Measurements from ENCODE around the gene STAG1. TPM values are rescaled to one million over a fixed set of nuclear protein-coding genes. Genes with fewer than 3 reads are reported as not detected.
A peak's percentile ranks its signal among the peaks of the same experiment; 100 is the strongest.

STAG1 gene
- total RNA-seq, 1 experiment from 2014 or later: 31.9 TPM

DNA sequence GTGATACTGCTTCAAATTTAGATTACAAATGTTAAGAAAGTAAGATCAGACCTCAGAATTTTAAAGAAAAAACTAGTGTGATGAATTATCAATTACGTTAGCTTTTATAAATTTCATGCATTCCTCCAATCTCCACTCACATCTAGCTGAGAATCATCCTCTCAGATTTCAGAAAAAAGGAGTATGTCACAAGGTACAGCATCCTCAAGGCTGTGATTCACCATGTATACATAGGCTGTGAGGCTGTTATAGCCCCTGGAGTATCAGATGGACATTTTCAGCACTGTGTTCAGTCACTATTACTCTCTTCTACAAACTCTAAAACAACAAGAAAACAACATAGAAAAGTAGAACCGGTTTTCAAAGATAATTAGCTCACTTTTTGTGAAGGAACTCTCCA is 287.7 kb downstream of the STAG1 start:
- DNase-seq (ENCODE audit: low read depth in 1 of 2, low spot score in 2 of 2): no peak
- no peaks in the 10 kb centered on the region for H3K9me3 ChIP-seq (replicated peaks)
- H3K27ac ChIP-seq: no peak overlapping the region
- H3K27me3 ChIP-seq (replicated peaks): no peaks in the 10 kb centered on the region
- H3K36me3 ChIP-seq: peaks cover 12% of the 10 kb centered on the region
- peaks cover 9% of the 10 kb centered on the region for H3K4me1 ChIP-seq (replicated peaks)
- no peak overlapping the region for H3K4me3 ChIP-seq

DNA sequence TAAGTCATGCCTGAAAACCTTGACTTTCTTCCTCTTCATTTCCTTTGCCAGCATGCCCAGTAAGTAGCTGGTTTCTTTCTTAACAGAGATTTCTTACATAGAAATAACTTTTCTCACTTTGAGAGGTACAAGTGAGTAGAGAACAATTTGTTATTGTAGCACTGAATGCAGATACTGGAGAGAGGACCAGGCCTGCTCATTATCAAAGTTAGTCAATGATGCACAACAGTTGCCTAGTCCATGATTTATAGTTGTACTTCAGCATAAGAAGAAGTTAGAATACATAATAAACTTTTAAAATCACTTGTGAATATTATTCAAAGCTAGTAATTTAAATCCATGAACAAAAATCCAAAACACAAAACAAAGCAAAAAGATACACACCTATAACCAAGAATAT is 289.0 kb downstream of the STAG1 start:
- Histone ChIP-seq H3K36me3 (peaks cover 12% of the 10 kb centered on the region), H3K27me3 (replicated peaks) (no peaks in the 10 kb centered on the region), H3K4me1 (replicated peaks) (peaks cover 9% of the 10 kb centered on the region), H3K4me3 (no peak overlapping the region), H3K9me3 (replicated peaks) (no peaks in the 10 kb centered on the region), H3K27ac (no peak overlapping the region)
- DNase-seq (ENCODE audit: low read depth in 1 of 2, low spot score in 2 of 2): no peak

DNA sequence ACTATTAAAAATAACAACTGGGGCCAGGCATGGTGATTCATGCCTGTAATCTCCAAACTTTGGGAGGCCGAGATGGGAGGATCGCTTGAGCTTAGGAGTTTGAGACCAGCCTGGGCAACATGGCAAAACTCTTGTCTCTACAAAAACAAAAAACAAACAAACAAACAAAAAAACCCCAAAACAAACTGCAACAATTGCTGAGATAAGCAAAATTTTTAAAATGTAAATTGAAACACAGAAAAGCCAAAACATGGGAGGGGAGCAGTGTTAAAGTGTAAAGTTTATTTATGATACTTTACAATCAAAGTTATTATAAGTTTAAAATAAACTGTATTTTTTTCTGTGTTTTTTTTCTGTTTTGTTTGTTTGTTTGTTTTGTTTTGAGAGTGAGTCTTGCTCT is 294.4 kb downstream of the STAG1 start:
- Histone ChIP-seq H3K9me3 (replicated peaks) (peaks cover 8% of the 10 kb centered on the region; the same call in 1 of the 2 replicates), H3K4me3 (no peak overlapping the region), H3K27ac (no peak overlapping the region), H3K27me3 (replicated peaks) (no peaks in the 10 kb centered on the region), H3K36me3 (peaks cover 28% of the 10 kb centered on the region), H3K4me1 (replicated peaks) (no peaks in the 10 kb centered on the region)
- DNase-seq (ENCODE audit: low read depth in 1 of 2, low spot score in 2 of 2): no peak

DNA sequence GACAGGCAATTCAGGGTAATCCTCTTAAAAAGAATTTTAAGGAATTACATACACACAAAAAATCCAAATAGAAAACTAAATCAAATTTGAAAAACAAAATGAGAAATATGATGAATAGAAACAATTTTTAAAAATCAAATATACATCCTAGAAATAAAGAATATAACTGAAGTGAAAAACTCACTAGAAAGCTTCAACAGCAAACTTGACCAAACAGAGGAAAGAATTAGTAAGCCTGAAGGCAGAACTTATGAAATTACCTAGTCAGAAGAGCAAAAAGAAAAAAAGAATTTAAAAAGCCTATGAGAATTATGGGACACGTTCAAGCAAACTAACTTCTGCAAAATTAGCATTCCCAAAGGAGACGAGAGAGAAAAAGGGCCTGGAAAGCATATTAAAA is 296.0 kb downstream of the STAG1 start:
- H3K9me3 ChIP-seq (replicated peaks): peaks cover 8% of the 10 kb centered on the region; the same call in 1 of the 2 replicates
- DNase-seq (ENCODE audit: low read depth in 1 of 2, low spot score in 2 of 2): no peak
- H3K27ac ChIP-seq: no peak overlapping the region
- no peaks in the 10 kb centered on the region for H3K4me1 ChIP-seq (replicated peaks)
- no peaks in the 10 kb centered on the region for H3K27me3 ChIP-seq (replicated peaks)
- peaks cover 20% of the 10 kb centered on the region for H3K36me3 ChIP-seq
- H3K4me3 ChIP-seq: no peak overlapping the region

DNA sequence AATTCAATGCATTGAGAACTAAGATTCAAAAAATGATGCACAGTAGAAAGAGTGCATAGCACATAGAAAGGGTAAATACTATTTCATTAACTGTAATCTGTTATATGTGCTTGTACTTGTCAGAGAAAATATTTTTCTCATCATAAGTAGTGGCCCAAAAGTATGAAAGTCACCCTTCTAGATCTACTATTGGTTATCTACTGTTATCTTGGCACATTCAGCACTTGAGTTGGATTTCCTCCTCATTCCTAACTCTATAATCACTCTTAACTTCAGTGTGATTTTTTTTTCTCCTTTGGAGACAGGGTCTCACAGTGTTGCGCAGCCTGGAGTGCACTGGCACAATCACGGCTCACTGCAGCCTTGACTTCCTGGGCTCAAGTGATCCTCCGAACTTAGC is 307.6 kb downstream of the STAG1 start:
- Histone ChIP-seq H3K9me3 (replicated peaks) (no peaks in the 10 kb centered on the region), H3K36me3 (no peaks in the 10 kb centered on the region; the same call in 1 of the 2 replicates), H3K4me3 (no peak overlapping the region), H3K27me3 (replicated peaks) (no peaks in the 10 kb centered on the region), H3K4me1 (replicated peaks) (no peaks in the 10 kb centered on the region), H3K27ac (no peak overlapping the region)
- DNase-seq (ENCODE audit: low read depth in 1 of 2, low spot score in 2 of 2): no peak

DNA sequence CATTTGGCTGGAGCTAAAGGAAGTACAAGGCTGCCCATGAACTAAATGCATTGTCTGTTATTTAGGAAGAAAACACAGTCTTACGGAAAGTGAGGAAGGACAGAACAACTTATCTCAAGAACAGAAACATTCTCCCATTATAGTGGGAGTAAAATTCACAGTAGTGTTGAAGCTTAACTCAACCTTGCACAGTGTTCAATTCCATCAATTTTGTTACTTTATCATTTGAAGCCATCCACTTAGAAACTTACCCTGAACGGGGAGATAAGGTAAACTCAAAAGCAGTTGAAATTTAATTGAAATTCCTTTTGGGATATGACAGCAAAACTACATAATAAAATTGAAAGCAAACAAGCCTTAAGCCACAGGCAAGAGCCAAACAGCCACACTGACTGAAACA is 315.1 kb downstream of the STAG1 start:
- DNase-seq (ENCODE audit: low read depth in 1 of 2, low spot score in 2 of 2): no peak
- Histone ChIP-seq H3K36me3 (no peaks in the 10 kb centered on the region; the same call in 1 of the 2 replicates), H3K9me3 (replicated peaks) (no peaks in the 10 kb centered on the region), H3K27me3 (replicated peaks) (no peaks in the 10 kb centered on the region), H3K4me1 (replicated peaks) (no peaks in the 10 kb centered on the region), H3K27ac (no peak overlapping the region), H3K4me3 (no peak overlapping the region)

DNA sequence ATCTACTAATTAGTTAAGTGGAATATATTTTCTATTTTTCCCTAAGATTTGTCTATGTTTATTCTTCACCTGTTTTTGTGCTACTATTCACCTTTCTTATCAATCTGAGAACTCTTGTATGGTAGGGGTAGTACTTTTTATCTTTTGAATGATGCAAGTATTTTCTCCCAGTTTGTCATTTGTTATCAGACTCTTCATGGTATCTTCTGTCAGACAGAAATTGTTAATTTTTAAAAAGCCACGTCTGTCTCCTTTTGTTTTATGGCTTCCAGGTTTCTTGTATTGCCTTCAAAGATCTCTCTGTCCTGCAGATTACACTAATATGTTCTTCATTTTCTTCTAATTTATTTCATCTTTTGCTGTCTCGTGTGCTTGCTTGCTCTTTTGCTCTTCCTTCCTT is 317.7 kb downstream of the STAG1 start:
- no peak for DNase-seq (ENCODE audit: low read depth in 1 of 2, low spot score in 2 of 2)
- no peak overlapping the region for H3K4me3 ChIP-seq
- peaks cover 5% of the 10 kb centered on the region; the same call in 1 of the 2 replicates for H3K36me3 ChIP-seq
- no peaks in the 10 kb centered on the region for H3K4me1 ChIP-seq (replicated peaks)
- H3K27ac ChIP-seq: no peak overlapping the region
- no peaks in the 10 kb centered on the region for H3K27me3 ChIP-seq (replicated peaks)
- H3K9me3 ChIP-seq (replicated peaks): no peaks in the 10 kb centered on the region

DNA sequence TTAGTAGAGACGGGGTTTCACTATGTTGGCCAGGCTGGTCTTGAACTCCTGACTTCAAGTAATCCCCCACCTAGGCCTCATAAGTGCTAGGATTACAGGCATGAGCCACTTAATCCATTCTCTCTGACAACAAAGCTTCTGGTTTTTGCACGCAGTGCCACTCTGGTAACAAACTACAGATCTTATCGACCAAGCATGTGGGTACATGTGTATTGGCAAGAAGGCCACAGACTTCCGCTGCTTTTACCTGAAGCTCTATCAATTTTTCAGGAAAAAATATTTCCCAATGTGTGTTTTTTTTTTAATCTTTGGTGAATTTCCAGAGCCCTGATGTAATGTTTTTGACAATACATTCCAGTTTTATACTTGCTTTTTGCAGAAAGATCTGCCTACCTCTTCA is 319.5 kb downstream of the STAG1 start:
- H3K27me3 ChIP-seq (replicated peaks): no peaks in the 10 kb centered on the region
- no peaks in the 10 kb centered on the region for H3K9me3 ChIP-seq (replicated peaks)
- no peak overlapping the region for H3K4me3 ChIP-seq
- peaks cover 9% of the 10 kb centered on the region; the same call in 1 of the 2 replicates for H3K36me3 ChIP-seq
- no peaks in the 10 kb centered on the region for H3K4me1 ChIP-seq (replicated peaks)
- H3K27ac ChIP-seq: no peak overlapping the region
- no peak for DNase-seq (ENCODE audit: low read depth in 1 of 2, low spot score in 2 of 2)

DNA sequence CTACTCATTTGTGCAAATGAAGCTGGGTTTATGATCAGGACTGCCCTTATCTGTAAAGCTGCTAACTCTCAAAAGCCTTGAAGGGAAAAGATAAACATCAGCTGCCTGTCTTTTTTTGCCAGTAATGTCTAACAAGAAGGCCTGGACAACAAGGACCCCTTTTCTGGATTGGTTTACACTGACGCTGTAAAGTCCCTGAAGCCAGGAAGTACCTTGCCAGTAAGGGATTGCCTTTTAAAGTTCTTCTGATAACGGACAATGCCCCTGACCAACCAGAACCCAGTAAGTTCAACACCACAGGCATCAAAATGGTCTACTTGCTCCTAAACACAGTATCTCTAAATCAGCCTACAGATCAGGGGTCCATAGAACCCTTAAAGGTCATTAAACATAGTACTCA is 324.0 kb downstream of the STAG1 start:
- H3K27me3 ChIP-seq (replicated peaks): no peaks in the 10 kb centered on the region
- no peak overlapping the region for H3K27ac ChIP-seq
- H3K4me1 ChIP-seq (replicated peaks): no peaks in the 10 kb centered on the region
- H3K4me3 ChIP-seq: no peak overlapping the region
- no peak for DNase-seq (ENCODE audit: low read depth in 1 of 2, low spot score in 2 of 2)
- no peaks in the 10 kb centered on the region for H3K9me3 ChIP-seq (replicated peaks)
- peaks cover 9% of the 10 kb centered on the region; the same call in 1 of the 2 replicates for H3K36me3 ChIP-seq

DNA sequence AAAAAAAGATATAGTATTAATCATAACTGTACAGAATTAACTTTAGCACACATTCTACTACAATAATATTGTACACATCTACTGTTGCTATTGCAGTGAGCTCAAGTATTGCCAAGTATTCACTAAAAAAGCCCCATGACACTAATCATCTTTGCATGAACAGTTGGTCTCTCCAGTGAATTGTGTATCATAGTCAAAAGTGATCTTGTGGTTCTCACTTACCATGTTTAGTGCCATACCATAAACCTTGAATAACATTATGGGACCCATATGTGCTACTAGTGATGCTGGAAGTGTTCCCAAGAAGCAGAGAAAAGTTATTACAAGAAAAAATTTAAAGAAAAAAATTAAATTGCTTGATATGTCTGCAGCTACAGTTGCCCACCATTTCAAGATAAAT is 324.9 kb downstream of the STAG1 start:
- peaks cover 16% of the 10 kb centered on the region; the same call in 1 of the 2 replicates for H3K36me3 ChIP-seq
- H3K9me3 ChIP-seq (replicated peaks): no peaks in the 10 kb centered on the region
- no peaks in the 10 kb centered on the region for H3K27me3 ChIP-seq (replicated peaks)
- no peak overlapping the region for H3K4me3 ChIP-seq
- no peak overlapping the region for H3K27ac ChIP-seq
- DNase-seq (ENCODE audit: low read depth in 1 of 2, low spot score in 2 of 2): no peak
- no peaks in the 10 kb centered on the region for H3K4me1 ChIP-seq (replicated peaks)

DNA sequence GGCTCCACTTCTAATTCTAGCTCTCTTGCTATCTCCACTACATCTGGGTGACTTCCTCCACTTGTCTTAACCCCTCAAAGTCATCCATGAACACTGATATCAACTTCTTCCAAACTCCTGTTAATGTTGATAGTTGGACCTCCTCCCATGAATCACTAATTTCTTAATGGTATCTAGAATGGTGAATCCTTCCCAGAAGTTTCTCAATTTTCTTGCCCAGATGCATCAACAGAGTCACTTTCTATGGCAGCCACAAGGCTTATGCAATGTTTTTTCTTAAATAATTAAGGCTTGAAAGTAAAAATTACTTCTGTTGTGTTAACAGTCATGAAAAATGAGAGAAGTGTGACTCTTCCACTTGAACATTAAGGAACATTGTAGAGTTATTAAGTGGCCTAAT is 337.7 kb downstream of the STAG1 start:
- DNase-seq (ENCODE audit: low read depth in 1 of 2, low spot score in 2 of 2): no peak

DNA sequence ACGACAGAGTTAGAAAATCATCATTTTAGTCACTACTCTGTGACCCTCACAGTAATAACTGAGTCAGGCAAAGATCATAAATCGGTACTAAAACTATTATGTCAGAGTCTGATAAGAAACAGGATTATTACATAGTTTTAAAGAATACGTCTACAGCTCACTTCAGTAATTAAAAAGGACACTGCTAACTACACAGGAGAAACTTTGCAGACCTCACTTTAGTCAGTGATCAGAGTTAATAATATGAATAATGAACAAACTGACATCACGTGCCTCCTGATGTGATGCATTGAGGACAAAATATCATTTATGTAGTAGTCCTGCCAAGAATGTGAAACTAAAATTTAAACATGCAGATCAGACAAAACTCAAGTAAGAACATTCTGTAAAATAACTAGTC is 339.9 kb downstream of the STAG1 start:
- Histone ChIP-seq H3K27me3 (replicated peaks) (no peaks in the 10 kb centered on the region), H3K27ac (no peak overlapping the region), H3K4me3 (no peak overlapping the region), H3K4me1 (replicated peaks) (no peaks in the 10 kb centered on the region), H3K9me3 (replicated peaks) (no peaks in the 10 kb centered on the region), H3K36me3 (peaks cover 4% of the 10 kb centered on the region; the same call in 1 of the 2 replicates)
- no peak for DNase-seq (ENCODE audit: low read depth in 1 of 2, low spot score in 2 of 2)

More for the DNA sequence above, 337.7 kb downstream of the STAG1 start:
- Histone ChIP-seq H3K4me3 (no peak overlapping the region), H3K4me1 (replicated peaks) (no peaks in the 10 kb centered on the region), H3K9me3 (replicated peaks) (no peaks in the 10 kb centered on the region), H3K27ac (no peak overlapping the region), H3K36me3 (peaks cover 4% of the 10 kb centered on the region; the same call in 1 of the 2 replicates), H3K27me3 (replicated peaks) (no peaks in the 10 kb centered on the region)

DNA sequence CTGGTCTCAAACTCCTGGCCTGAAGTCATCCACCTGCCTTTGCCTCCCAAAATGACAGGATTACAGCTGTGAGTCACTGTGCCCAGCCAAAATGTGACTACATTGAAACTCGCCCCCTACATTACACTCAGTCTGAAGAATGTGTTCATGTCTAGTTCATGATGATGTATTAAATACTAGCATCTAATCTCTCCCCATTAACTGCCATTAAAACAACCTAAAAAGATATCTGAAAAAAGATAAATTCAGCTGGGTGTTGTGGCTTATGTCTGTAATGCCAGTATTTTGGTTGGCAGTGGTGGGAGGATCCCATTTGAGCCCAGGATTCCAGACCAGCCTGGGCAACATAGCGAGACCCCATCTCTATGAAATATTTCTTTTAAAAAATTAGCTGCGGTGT is 342.6 kb downstream of the STAG1 start:
- H3K36me3 ChIP-seq: peaks cover 4% of the 10 kb centered on the region; the same call in 1 of the 2 replicates
- H3K4me3 ChIP-seq: no peak overlapping the region
- no peak overlapping the region for H3K27ac ChIP-seq
- H3K27me3 ChIP-seq (replicated peaks): no peaks in the 10 kb centered on the region
- no peak for DNase-seq (ENCODE audit: low read depth in 1 of 2, low spot score in 2 of 2)
- H3K4me1 ChIP-seq (replicated peaks): no peaks in the 10 kb centered on the region
- no peaks in the 10 kb centered on the region for H3K9me3 ChIP-seq (replicated peaks)

DNA sequence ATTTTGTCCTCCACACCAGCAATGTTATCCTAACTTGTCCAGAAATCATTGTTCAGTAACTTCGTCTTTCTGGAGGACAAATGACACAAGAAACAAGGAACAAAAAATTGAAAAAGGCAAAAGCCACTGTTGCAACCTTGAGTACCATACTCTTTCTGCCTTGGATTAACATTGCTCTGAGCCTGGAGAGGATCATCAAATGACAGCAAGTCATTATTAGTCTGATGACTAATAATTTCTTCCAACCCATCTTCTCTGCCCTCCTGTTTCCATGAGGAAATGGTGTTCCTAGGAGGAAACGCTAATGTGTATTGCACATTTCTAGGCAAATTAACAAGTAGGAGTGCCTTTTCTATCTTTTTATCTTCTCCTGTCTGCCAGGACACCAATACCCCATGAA is 348.1 kb downstream of the STAG1 start:
- Histone ChIP-seq H3K27ac (no peak overlapping the region), H3K36me3 (no peaks in the 10 kb centered on the region), H3K27me3 (replicated peaks) (no peaks in the 10 kb centered on the region), H3K4me1 (replicated peaks) (no peaks in the 10 kb centered on the region), H3K4me3 (no peak overlapping the region), H3K9me3 (replicated peaks) (no peaks in the 10 kb centered on the region)
- DNase-seq (ENCODE audit: low read depth in 1 of 2, low spot score in 2 of 2): no peak

DNA sequence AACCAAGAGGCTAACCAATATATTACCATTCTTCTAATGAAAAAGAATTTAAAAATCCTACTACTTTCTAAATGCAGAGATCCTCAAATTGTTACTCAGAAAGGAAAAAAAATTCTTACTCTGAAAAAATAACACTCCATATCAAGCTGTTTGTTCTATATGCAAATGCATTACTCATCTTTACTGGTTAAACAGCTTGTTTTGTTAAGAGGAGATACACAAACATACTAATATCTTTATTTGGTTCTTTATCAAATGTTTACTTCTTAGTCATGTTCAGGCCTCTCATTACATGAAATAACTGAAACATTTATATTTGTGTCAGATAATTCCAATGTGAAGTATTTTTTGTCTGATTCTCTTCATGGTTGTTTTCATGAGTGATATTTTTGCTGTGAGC is 355.3 kb downstream of the STAG1 start:
- no peak overlapping the region for H3K4me3 ChIP-seq
- DNase-seq (ENCODE audit: low read depth in 1 of 2, low spot score in 2 of 2): peak in 1 of 2 experiments; percentile 35
- H3K36me3 ChIP-seq: no peaks in the 10 kb centered on the region; the same call in 1 of the 2 replicates
- H3K9me3 ChIP-seq (replicated peaks): no peaks in the 10 kb centered on the region
- H3K27ac ChIP-seq: no peak overlapping the region
- H3K4me1 ChIP-seq (replicated peaks): peaks cover 4% of the 10 kb centered on the region
- H3K27me3 ChIP-seq (replicated peaks): no peaks in the 10 kb centered on the region

Data from SJSA1 (cell line).